Heart left ventricle (tissue), 13 donors: ENCODE measurements around the gene PKD2.

Experiments used
- CTCF ChIP-seq, 12 donors: fragments of 200-600 bp; sonication (generic) in 4 of 12; IDR thresholded peaks; one replicate each; pipeline versions ENCODE4 v1.5.0 to v1.8.0; 2018 to 2022; ENCODE audit warnings: antibody characterized with exemption in 12 of 12, mild to moderate bottlenecking in 5 of 12
- POLR2A ChIP-seq, 2 donors: fragments of 450-650 bp; IDR thresholded peaks; one replicate each; pipeline ENCODE4 v1.6.1; 2017; ENCODE audit warnings: antibody characterized with exemption in 2 of 2, mild to moderate bottlenecking in 2 of 2, moderate library complexity in 2 of 2
- donor health status: ischemic (EF 13 %, LVEDD 7.1; RV severe dilation, severe dysfunction).
- donor health status: DM: no; HTN: yes; CAD: no.
- donor health status: DM: no; HTN: no; CAD: no.
- donor health status: ischemic (EF 25% LVEDD 6.9; RV normal size, moderate dysfunction).
- donor health status: ischemic (EF 25% LVEDD 5.7; RV mildly dilated, moderate dysfunction).
- donor health status: ischemic (EF 35%, LVEDD 5.7; RV mildly dilated, moderate dysfunction).
- donor health status: nonischemic (EF 11% LVEDD 7.7; RV severe dilation, severe dysfunction).
- donor health status: DM: yes; HTN: yes; CAD: no.
- donor health status: PGD.
- donor health status: ischemic (EF 29% LVEDD 5.4; RV normal size, mild dysfunction).
- donor health status: nonischemic (EF 23%, LVEDD 6.1; RV moderate dilation, normal function).

- TF ChIP-seq CTCF (IDR thresholded peaks at IDR 0.05) (no peak), POLR2A (IDR thresholded peaks at IDR 0.05) (no peak)
These were observed 62.6 kb downstream of the PKD2 start for GRCh38 chr4:88070031-88070430.
